Stimulated activated CD8-positive, alpha-beta memory T cell treated with anti-CD3 and anti-CD28 coated beads, Interleukin-12 subunit alpha, Interleukin-12 subunit beta, amount 100 ng/mL, for 4 hours (primary cell): ENCODE data around the gene PEX14.

Experiments
- DNase-seq: peaks from one replicate; pipeline ENCODE4 v3.0.0-alpha.2; 2020; ENCODE audit warnings: low read depth

PEX14 gene

DNA sequence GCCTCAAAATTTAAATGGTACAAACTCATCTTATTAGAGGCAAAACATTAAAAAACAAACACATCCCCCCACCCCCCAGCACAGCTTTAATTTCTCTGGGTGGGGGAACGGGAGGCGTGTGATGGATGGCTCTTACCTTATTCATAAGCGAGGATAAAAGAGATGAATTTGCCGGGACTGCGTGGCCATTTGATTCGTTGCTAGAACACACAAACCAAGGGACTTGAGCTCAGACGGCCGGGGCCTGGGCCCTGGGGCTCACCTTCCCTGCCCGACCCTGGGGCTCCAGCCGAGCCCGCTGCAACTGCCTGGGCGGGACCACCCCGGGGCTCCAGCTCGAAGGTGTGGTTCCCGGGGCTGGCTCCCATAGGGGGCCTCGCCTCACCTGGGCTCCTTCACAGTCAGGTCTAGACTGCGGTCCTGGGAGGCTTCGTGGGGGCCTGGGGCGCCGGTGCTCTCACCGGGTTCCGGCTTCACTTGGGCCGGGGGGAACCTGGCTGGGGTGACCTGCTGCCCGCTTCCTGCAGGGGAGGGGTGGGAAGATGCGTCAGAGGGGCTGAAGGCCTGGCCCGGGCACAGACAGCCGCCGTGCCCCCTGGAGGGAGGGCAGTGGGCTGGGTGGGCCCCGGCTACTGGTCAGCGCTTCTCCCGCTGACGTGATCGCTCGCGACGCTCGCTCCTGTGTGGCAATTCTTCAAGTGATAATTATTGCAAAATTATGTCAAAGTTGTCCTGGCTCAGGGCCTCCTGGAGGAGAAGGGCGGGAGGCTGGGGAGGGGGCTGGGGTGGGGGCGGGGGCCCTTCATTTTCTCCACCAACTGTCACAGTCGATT lies 176.0 kb downstream of the PEX14 start:
- DNase-seq: no peak

- DNase-seq: no peak
Measured at GRCh38 chr1:10651389-10651766, 176.6 kb downstream of the PEX14 start.

DNA sequence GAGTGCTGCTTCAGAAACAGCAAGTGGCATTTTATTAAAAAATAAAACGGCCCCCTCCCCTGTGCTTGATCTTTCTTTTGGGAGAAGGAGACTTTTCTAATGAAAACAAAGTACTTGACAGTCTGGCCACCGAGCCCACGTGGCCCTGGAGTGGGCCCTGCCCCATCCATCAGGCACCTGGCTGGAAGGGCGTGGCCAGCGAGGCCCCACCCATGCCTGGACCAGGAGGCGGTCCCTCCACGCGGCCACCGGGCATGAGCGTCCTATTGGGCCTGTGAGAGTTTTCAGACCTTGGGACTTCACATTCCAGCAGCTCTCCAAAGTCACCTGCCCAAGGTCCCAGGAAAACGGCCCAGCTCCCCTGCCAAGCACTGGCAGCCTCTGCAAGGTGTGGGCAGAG lies 177.0 kb downstream of the PEX14 start:
- no peak for DNase-seq

DNA sequence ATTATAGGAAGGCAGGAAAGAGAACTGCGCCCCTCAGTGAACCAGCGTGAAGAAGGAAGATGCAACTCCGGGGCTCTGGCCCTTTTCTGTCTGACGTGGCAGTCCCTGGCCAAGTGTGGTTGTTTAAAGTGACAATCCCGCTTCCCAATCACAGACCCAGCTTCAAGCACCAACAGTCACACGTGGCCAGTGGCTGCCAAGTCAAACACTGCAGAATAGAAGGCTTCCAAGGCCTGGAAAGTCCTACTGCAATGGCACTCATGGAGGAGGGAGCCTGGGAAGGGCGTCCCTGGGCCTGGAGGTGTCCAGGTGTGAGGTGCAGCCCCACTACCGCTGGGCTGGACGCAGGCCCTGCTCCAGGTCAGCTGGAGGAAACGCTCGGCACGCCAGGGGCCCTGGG lies 177.9 kb downstream of the PEX14 start:
- DNase-seq: no peak

DNA sequence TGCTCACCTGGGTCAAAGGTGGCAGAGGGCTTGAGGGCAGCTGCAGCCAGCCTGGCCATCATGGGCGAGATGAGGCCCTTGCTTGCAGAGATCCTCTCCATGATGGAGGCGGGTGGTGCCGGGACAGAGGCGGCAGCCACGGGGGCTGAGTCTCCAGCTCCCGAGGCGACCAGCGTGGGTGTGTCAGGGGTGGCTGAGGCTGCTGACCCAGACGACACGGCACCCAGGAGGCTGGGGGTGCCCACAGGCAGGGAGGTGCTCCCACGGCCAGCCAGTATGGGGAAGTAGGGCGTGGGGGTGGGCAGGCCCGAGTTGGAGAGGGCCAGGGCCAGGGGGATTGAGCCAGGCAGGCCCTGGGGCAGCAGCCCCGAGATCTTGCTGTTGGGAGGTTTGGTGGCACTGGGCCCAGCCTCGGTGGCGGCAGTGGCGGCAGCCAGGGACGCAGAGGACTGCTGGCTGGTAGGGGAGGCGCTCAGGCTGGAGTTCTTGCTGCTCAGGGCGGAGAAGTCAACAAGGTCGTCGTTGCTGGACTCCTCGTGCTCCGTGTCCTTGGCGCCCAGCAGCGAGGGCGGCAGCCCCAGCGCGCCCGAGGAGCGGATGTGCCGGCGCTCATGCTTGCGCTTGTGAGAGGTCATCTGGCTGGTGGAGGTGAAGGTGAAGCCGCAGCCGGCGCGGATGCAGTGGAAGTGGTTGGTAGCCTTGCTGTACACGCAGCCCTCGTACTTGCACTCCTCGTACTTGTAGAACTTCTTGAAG lies 178.8 kb downstream of the PEX14 start:
- DNase-seq: no peak

DNA sequence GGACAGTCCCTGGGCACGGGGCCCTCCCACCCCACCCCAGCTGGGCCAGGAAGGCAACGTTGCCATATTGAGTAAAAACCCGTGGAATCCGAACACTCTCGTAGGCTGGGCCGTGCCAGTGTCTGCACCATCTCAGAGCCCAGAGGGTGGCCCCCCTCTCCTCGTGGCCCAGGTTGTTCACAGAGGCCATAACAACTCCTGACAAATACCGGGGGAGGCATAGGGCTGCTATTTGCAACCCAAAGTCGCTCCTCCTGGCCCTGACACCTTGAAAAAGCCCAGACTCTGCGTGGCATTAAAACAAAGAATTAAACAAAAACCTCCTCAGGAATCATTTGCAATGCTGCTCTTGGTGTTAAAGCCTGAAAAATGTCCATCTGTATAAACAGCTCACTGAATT lies 180.3 kb downstream of the PEX14 start:
- no peak for DNase-seq

DNA sequence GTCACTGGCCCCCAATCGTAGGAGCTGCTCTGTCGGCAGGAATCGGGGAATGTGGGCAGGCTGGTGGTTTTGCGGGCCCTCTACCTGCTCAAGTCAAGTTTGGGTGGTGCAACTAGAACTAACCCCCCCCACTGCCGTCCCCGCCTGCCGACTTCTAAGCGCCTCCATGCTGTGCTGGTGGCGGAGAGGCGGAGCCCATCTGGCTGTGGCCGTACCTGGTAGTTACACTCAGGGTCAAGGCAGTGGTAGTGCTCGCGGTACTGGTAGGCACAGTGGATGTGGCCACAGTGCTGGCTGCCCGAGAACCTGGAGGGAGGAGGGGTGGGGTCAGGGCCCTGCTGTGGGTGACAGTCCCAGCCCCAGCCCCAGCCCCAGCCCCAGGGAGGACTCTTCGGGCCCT lies 181.7 kb downstream of the PEX14 start:
- DNase-seq: no peak

DNA sequence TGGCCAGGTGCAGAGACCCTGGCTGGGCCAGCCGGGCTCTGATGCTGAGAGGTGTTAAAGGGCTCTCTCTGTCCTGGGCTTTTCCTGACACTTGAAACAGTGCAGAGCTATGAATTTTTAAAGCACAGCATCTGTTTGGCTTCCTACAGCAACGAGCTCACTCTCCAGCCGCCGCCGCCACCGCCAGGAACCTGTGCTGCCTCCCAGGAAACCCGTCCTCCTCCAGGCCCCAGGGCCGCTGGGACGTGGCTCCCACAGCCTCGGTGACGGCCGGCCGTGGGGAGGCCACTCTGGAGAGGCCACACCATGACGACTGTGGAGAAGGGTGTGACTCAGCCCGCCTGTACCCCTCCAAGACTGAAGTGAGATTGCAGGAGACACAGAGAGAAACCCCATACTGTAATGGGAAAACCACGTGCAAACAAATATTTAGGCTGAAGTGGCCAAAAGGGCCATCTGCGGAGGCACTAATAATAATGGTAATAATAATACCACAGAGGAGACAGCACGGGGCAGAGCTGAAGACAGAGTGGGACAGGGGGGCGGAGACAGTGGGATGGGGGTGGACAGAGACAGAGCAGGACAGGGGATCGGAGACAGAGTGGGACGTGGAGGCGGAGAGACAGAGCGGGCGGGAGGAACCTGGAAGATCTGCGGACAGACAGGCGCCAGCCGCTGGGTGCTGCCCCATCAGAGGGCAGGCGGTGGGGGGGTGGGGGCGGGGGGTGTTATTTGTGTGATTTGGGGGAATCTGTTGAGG lies 182.5 kb downstream of the PEX14 start:
- no peak for DNase-seq

- no peak for DNase-seq
Measured at GRCh38 chr1:10658396-10659066, 183.8 kb downstream of the PEX14 start.

DNA sequence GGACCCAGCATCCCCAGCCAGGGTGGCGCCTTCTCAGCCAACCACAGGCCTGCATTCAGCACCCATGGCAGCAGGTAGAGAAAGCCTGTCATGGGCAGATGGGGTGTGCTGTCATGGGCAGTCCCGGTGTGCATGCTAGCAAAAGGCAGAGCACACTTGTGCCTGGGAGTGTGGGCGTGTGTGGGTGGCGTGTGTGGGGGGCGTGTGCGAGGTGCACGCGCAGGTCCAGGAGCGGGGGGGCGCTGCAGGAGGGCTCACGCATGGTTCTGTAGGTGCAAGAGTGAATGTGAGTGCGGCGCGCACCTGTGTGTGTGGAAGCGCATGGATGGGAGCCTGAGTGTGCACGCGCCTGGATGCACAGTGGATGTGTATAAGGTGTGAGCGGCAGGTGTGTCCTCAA lies 184.5 kb downstream of the PEX14 start:
- DNase-seq: no peak

DNA sequence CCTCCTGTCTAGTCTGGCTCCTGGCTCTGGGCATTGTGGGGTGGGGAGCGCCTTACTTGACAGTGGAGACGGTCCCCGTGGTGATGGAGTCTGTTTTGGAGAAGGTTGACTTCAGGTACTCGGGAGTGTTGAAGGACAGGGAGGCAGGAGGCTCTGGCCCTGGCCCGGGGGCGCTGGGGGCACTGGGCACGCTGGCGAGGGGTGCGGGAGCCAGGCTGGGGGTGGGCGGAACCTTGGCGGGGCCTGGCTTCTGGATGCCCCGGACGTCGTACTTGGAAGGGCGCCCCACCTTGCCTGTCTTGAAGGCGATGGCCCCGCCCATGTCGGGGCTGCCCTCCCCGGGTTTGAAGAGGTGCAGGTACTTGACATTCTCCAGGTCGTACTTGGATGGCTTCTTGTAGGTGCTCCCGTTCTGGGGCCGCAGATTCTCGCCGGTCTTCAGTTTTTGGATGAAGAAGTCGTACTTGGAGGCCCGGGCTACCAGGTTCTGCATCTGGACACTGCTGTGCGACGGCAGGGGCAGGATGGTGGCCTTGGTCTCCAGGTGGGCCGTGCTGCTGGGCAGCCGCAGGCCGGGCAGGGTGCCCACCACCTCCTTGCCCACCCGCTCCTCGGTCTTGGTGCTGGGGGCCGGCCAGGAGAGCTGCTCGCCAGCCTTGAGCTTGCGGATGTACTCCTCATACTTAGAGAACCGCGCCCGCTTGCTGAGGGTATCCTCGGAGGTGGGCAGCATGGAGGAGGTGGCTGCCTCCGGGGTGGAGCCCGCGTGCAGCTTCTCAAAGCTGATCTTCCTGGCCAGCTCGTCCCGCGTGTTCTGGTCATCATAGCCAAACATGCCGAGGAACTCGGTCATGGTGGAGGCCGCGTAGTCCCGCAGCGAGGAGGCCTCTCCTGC lies 185.1 kb downstream of the PEX14 start:
- DNase-seq: no peak

DNA sequence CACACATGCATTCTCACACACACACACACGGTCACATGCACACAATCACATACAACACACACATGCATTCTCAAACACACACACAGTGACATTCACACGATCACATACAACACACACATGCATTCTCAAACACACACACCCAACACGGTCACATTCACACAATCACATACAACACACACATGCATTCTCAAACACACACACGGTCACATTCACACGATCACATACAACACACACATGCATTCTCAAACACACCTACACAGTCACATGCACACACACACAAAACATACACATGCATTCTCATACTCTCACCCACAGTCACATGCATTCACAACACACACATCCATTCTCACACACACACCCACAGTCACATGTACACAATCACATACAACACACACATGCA lies 186.7 kb downstream of the PEX14 start:
- DNase-seq: no peak

DNA sequence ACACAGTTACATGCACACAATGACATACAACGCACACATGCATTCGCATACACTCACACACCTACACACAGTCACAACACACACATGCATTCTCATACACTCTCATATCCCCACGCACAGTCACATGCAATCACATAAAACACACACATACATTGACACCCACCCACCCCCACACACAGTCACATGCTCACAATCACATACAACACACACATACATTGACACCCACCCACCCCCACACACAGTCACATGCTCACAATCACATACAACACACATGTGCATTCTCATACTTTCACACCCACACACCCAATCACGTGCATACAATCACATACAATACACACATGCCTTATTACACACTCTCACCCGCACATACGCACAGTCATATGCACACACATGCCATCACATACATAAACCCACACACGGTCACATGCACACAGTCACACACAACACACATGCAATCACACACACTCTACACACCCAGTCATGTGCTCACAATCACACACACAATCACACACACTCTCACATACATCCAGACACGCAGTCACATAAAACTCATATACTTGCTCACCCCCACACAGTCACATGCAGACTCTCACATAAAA lies 187.4 kb downstream of the PEX14 start:
- no peak for DNase-seq

GRCh38 chr1:10662824-10663677 lies 188.3 kb downstream of the PEX14 start:
- DNase-seq: no peak

DNA sequence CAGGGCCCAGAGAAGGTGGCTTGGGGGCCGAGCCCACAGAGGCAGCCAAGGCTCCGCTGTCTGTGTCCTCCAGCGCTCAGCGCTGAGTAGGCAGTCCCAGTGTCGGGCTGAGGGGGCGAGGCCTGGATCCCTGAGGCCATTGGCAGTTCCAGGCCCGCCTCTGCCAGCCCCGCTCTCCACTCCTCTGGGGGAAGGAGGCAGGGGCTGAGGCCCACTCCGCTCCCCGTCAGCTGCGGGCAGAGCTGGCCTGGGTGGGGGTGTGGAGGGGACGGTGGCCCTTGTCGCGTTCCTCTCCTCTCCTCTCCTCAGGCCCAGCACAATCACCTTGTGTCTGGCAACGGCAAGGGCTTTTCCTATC lies 188.9 kb downstream of the PEX14 start:
- no peak for DNase-seq

- no peak for DNase-seq
Measured at GRCh38 chr1:10664251-10664650, 189.5 kb downstream of the PEX14 start.

GRCh38 chr1:10665226-10665625 lies 190.5 kb downstream of the PEX14 start:
- DNase-seq: no peak

DNA sequence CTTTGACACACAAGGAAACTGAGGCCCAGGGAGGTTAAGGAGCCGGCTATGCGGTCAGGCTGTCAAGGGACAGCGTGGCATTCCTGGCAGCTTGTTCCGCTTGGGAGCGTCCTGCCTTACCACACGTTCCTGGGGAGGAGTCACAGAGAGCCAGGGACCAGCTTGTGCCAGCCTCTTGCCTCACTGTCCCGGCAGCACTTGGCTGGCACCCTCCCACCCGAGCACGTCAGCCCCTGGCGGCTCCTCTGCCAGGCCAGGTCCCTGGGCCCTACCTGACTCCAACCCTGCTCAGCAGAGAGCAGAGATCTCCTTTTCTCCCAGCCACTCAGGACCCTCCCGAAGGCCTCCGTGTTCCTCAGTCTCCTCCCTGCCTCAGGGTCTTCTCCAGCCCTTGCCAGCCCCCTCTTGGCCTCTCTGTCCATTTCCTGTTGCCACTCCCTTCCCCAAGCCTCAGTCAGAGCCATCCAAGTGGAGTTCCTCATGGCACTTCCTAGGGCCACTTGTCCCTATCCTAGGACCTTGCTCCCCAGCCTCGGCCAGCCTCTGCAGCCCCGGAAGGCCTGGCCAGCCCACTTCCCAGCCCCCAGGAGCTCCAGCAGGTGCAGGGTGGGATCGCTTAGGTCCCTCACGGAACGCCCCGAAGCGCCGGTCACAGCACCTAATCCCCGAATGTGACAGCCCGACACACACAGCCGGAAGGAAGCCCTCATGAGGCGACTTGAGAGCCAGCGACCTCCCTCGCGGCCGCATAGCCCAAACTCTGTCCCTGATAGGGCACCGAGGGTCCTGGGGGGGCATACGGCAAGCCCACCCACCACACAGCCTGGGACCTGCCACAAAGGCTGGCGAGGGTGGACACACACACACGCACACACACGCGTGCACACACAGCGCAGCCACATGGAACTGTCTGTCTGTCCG lies 191.4 kb downstream of the PEX14 start:
- no peak for DNase-seq
